Right atrium auricular region (tissue), 2 donors: ENCODE results near the gene PRDM16. TPM values are rescaled to one million over a fixed set of nuclear protein-coding genes. Genes with fewer than 3 reads are reported as not detected.

ENCODE experiments used
- DNase-seq: peaks from one replicate; pipeline ENCODE4 v3.0.0-alpha.2; 2019; ENCODE audit warnings: low spot score
- H3K27ac ChIP-seq, 2 donors: fragments of 200-600 bp; sonication (generic); 1 replicate in 1 of 2; 2 replicates in 1 of 2; pipeline ENCODE4 v1.5.1; 2016 to 2019
- H3K27me3 ChIP-seq, 2 donors: fragments of 200-600 bp; sonication (generic); one replicate each; pipeline versions ENCODE4 v1.5.1 to v1.6.0; 2017 to 2019
- H3K36me3 ChIP-seq: fragments of 200-600 bp; sonication (generic); one replicate; pipeline ENCODE4 v1.5.1; 2016
- H3K4me1 ChIP-seq, 2 donors: fragments of 200-600 bp; sonication (generic); one replicate each; pipeline versions ENCODE4 v1.5.1 to v1.6.0; 2017 to 2019
- H3K4me3 ChIP-seq, 2 donors: fragments of 200-600 bp; sonication (generic); 1 replicate in 1 of 2; 2 replicates in 1 of 2; pipeline ENCODE4 v1.5.1; 2017 to 2019; ENCODE audit warnings: mild to moderate bottlenecking in 1 of 2, moderate library complexity in 1 of 2
- H3K9me3 ChIP-seq, 2 donors: fragments of 200-600 bp; sonication (generic); one replicate each; pipeline ENCODE4 v1.5.1; 2019
- CTCF ChIP-seq, 2 donors: fragments of 200-600 bp; sonication (generic); IDR thresholded peaks; one replicate each; pipeline ENCODE4 v1.5.1; 2019; ENCODE audit warnings: antibody characterized with exemption in 2 of 2
- total RNA-seq, 2 donors: library from RNA; depleted of rRNA; stranded (reverse); fragments of >200 nt; gene quantifications; one replicate each; pipeline ENCODE4 v1.1.0, GENCODE V29; 2016

The PRDM16 gene
- total RNA-seq, 2 donors from 2014 or later, result 0.22 to 3.3 TPM

GRCh38 chr1:3262681-3263286, 193.8 kb downstream of the PRDM16 start:
- Histone ChIP-seq H3K36me3 (no peaks in the 10 kb centered on the region), H3K4me3 (no peak overlapping the region), H3K9me3 (no peaks in the 10 kb centered on the region), H3K4me1 (no peaks in the 10 kb centered on the region), H3K27ac (no peak overlapping the region), H3K27me3 (no peaks in the 10 kb centered on the region)
- no peak for DNase-seq
- TF ChIP-seq CTCF (IDR thresholded peaks at IDR 0.05), result no peak

GRCh38 chr1:3263790-3264189, 194.8 kb downstream of the PRDM16 start:
- H3K9me3 ChIP-seq, result no peaks in the 10 kb centered on the region
- no peak for TF ChIP-seq CTCF (IDR thresholded peaks at IDR 0.05)
- no peak for DNase-seq
- H3K27ac ChIP-seq, result no peak overlapping the region
- no peaks in the 10 kb centered on the region for H3K4me1 ChIP-seq
- no peaks in the 10 kb centered on the region for H3K36me3 ChIP-seq
- no peak overlapping the region for H3K4me3 ChIP-seq
- no peaks in the 10 kb centered on the region for H3K27me3 ChIP-seq

DNA sequence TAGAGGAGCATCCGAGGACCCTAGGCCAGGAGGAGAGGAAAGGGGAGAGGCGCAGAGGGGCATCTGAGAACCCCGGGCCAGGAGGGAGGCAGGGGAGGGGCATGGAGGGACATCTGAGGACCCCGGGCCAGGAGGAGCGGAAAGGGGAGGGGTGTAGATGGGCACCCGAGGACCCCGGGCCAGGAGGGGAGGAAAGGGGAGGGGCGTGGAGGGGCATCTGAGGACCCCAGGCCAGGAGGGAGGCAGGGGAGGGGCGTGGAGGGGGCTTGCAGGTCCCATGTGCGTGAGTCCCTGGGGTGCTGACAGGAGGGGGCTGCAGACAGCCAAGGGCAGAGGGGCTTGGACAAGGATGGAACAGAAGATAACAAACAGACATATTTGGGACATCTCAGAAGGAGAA, 195.5 kb downstream of the PRDM16 start:
- no peak for TF ChIP-seq CTCF (IDR thresholded peaks at IDR 0.05)
- H3K9me3 ChIP-seq, result no peaks in the 10 kb centered on the region
- no peak for DNase-seq
- H3K36me3 ChIP-seq, result no peaks in the 10 kb centered on the region
- H3K4me1 ChIP-seq, result no peaks in the 10 kb centered on the region
- H3K4me3 ChIP-seq, result no peak overlapping the region
- no peak overlapping the region for H3K27ac ChIP-seq
- H3K27me3 ChIP-seq, result no peaks in the 10 kb centered on the region

GRCh38 chr1:3265835-3266805, 197.1 kb downstream of the PRDM16 start:
- Histone ChIP-seq H3K27ac (no peak overlapping the region), H3K4me3 (no peak overlapping the region), H3K36me3 (no peaks in the 10 kb centered on the region), H3K27me3 (no peaks in the 10 kb centered on the region), H3K9me3 (no peaks in the 10 kb centered on the region), H3K4me1 (no peaks in the 10 kb centered on the region)
- no peak for DNase-seq
- no peak for TF ChIP-seq CTCF (IDR thresholded peaks at IDR 0.05)

DNA sequence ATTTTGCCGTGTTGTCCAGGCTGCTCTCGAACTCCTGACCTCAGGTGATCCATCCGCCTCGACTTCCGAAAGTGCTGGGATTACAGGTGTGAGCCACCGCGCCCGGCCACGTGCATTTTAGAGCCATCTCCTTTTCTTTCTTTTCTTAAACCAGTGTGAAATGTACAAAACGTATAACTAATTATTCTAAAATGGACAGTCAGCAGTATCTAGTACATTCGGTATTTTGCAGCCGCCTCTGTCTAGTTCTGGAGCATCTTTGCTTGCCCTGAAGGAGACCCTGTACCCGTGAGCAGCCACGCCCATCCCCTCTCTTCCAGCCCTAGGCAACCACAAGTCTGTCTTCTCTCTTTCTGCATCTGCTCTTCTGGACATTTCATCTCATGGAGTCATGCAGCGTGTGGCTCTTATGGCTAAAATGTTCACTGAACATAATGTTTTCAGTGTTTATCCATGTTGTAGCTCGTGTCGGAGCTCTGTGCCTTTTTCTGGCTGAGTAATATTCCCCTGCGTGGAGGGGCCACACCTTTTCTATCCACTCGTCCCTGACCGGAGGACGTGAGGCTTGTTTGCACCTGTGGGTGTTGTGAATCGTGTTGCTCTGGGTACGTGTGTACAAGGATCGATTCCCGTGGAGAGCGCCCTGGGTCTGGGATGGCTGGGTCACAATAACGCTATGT, 198.0 kb downstream of the PRDM16 start:
- no peaks in the 10 kb centered on the region for H3K27me3 ChIP-seq
- H3K36me3 ChIP-seq, result no peaks in the 10 kb centered on the region
- H3K4me3 ChIP-seq, result no peak overlapping the region
- H3K4me1 ChIP-seq, result no peaks in the 10 kb centered on the region
- DNase-seq, result no peak
- TF ChIP-seq CTCF (IDR thresholded peaks at IDR 0.05), result no peak
- H3K27ac ChIP-seq, result no peak overlapping the region
- no peaks in the 10 kb centered on the region for H3K9me3 ChIP-seq
